Bone marrow (tissue), 2 donors: ENCODE results near the gene UIMC1.
A peak's percentile ranks its signal among the peaks of the same experiment; 100 is the strongest.
"Not testable (repeated sequence)": the region's sequence is repeated elsewhere in the genome, so short reads cannot be mapped to it uniquely, and the experiment has no call there.

Experiments used
- DNase-seq, 2 donors: peaks; one replicate each; lab custom pipeline; 2025; lab: John Stamatoyannopoulos, UW

UIMC1 gene

DNA sequence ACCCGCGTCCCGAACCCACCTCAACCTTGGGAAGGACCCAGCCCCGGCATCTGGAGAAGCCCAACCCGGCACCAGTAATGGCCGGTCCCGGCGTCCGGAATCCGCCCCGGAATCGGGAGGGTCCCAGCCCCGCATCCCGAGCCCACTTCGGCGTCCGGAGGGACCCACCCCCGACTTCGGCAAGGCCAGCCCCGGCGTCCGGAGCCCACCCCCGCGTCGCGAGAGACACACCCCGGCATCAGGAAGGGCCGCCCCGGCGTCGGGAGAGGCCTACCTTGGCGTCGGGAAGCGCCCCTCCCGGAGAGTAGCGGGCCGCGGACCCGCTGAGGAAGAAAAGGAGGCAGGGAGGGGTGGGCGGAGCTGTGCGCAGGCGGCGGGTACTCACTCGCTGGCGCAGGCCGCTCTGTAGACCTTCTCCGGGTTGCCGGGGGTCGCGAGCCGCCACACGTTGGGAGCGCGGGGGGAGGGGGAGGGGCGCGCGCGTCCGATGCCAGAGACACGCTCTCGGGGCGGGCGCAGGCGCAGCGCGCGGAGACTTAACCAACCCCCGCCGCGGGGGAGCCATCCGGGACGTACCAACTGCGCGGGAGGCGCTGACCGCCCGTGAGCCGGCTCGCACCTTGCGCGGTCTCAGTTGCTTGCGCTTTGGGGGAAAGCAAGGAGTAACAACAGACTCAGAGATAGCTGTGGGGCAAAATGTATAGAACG, at the start of gene UIMC1:
Gene UIMC1 (minus strand): TSS at position 515 of the 708 bp plus-strand sequence. CDS start 24,164 bp downstream, outside the sequence.
- peak; percentile 69 to 95 for DNase-seq

- DNase-seq: no peak
Observed at GRCh38 chr5:177049285-177049684, 42.7 kb upstream of the UIMC1 start.

- DNase-seq: not testable (repeated sequence)
Observed at GRCh38 chr5:177048531-177048930, 42.0 kb upstream of the UIMC1 start.

- no peak for DNase-seq
Observed at GRCh38 chr5:177045631-177046030, 39.1 kb upstream of the UIMC1 start.

- DNase-seq: no peak
Observed at GRCh38 chr5:177044641-177045040, 38.1 kb upstream of the UIMC1 start.

- no peak for DNase-seq
Observed at GRCh38 chr5:177043958-177044357, 37.4 kb upstream of the UIMC1 start.

- DNase-seq: no peak
Observed at GRCh38 chr5:177043114-177043513, 36.5 kb upstream of the UIMC1 start.

GRCh38 chr5:177041936-177042335, 35.4 kb upstream of the UIMC1 start:
- DNase-seq: no peak

DNA sequence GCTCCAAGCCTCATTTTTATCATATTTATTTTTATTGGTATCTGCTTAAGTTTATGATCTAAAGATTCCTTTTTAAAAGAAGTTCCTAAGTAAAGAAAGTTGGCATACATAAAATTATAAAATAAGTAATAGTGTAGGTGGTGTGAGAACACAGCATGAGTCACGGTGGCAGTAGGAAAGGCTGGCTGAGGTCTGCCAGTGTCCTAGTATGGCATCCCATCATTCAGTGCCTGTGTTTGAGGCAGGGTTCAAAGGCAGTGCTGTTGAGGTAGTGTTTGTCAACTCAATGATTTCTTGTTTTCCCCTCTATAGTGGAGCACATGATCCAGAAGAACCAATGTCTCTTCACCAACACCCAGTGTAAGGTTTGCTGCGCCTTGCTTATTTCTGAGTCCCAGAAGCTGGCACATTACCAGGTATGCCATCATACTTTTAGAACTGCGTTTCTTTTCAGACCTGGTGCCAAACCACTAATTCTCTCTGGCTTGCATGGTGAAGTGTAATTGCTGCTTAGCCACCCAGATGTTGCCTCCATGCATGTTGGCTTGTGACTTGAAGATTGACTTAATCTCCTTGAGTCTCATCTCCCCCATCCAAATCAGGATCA, 34.3 kb upstream of the UIMC1 start:
- DNase-seq: no peak

- DNase-seq: no peak
Observed at GRCh38 chr5:177036921-177037320, 30.3 kb upstream of the UIMC1 start.

GRCh38 chr5:177036443-177036842, 29.9 kb upstream of the UIMC1 start:
- DNase-seq: no peak

DNA sequence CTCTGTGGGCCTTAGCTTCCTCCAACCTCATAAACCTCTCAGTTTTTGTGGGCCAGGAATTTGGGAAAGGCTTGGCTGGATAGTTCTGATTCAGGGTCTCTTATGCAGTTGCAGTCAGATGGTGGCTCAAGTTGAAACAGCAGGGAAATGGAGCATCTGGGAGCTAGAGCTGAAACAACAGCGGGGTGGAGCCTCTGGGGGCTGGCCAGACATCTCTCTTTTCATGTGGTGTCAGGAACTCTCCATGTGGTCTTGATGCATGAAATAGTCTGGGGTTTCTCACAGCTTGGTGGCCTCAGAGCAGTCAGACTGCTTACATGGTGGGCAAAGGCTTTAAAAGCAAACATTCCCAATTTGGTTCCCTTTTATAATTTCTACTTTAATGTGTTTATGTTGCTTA, 29.4 kb upstream of the UIMC1 start:
- DNase-seq: no peak

GRCh38 chr5:177029498-177029897, 22.9 kb upstream of the UIMC1 start:
- DNase-seq: no peak

DNA sequence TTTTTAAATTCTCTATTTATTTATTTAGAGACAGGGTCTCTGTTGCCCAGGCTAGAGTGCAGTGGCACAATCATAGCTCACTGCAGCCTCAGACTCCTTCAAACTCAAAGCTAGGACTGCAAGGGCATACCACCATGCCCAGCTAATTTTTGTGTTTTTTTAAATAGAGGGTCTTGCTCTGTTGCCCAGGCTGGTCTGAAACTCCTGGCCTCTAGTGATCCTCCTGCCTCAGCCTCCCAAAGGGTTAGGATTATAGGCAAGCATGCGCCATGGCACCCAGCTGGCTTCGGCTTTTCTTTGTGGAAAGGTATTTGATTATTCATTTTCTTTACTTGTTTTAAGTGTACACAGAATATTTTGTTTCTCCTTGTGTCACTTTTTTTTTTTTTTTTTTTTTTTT, 21.1 kb upstream of the UIMC1 start:
- DNase-seq: no peak

DNA sequence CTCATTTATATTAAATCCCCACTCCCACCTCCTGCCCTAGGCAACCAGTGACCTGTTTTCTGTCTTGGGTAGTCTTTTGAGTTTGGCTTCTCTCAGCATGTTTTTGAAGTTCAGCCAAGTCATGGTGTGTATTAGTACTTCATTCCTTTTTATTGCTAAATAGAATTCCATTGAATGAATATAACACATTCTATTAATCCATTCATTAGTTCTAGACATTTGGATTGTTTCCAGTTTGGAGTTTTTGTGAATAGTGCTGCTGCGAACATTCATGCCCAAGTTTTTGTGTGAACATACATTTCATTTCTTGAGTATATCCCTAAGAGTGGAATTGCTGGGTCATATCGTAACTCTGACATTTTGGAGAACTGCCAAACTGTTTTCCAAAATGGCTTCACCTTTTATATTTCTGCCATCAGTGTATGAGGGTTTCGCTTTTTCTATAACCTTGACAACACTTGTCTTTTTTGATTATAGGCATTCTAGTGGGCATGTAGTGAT, 18.6 kb upstream of the UIMC1 start:
- DNase-seq: no peak

DNA sequence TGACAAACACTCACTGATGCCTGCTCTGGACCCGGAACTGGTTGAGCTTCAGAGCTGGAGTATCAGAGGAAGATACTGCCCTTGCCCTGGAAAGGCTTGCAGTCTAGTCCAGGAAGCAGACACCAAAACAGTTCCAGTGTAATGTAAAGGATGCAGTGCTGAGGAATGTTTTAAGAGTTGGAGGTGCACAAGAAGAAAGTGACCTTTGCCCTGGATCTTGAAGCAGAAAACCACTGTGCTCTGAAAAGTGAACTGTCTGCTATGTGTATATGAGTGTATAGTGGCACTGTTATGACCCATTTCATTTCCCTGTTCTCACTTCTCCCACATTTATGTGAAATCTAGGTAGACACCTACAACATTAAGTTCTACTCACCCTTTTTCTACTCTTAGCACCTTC, 18.0 kb upstream of the UIMC1 start:
- no peak for DNase-seq

DNA sequence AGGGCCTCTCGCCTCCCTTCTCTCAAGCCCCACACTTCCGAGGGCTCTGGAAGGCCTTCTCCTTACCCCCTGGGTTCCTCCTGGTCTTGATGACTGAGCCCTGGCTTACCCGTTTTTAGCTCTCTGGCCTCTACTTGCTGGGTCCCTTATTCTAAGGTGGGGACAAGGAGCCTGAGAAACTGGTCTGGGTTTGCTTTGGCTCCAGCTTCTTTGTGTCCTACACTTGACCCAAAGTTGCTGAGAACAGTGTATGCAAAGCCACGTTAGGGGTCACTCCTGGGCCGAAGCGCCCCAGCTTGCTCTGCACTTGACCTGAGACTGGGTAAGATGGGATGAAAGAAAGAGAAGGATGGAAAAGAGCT, 16.7 kb upstream of the UIMC1 start:
- DNase-seq: no peak

- DNase-seq: peak; percentile 79 to 85
Observed at GRCh38 chr5:177022386-177023302, 16.1 kb upstream of the UIMC1 start, which contains the start of gene ZNF346. ZNF346 (plus strand) TSS chr5:177022696; CDS start chr5:177022739, 43 bp downstream.

DNA sequence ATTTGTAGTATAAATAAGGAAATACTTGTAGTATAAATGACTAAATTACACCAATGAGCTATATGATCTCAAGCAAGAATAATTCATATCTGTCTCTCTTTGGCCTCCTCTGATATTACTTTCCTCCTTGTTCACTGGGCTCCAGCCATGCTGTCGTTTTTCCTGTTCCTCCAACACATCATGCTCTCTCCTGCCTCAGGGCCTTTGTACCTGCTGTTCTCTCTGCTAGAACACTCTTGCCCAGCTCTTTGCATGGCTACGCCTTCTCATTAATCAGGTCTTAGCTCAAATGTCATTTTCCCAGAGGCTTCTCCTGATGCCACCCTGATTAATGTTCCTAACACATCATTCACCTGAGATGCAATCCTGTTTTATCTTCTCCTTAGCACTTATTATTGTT, 13.5 kb upstream of the UIMC1 start:
- DNase-seq: no peak

GRCh38 chr5:177018341-177018740, 11.8 kb upstream of the UIMC1 start:
- no peak for DNase-seq

DNA sequence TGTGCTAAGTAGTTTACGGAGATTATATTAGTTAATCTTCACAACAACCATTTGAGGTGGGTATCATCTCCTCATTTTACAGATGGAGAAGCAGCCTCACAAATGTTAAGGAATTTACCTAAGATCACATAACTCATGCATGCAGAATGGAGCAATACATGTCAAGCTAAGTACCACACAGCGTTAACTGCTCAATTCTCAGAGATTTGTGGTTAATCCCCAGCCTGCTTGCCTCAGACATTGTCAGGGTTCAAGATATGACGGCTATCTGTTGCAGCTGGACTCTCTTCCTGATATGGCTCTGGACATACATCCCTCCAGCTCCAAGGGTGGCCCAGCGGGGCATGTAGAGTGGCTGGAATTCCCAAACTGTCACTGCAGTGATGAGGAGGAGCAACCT, 8.6 kb upstream of the UIMC1 start:
- no peak for DNase-seq

DNA sequence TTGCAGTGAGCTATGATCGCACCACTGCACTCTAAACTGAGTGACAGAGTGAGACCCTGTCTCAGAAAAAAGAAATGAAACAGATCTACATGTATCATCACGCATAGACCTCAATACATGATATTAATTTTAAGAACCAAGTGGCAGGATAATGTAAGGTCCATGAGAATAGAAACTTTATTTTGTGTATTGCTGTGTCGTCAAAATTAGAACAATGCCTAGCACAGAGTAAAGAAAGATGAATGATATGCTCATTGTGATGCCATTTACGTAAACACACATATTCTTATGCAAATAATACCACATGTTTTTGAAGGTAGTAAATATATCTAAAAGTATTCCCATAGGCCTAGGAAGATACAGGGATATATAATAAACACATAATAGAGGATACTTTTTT, 3.6 kb upstream of the UIMC1 start:
- no peak for DNase-seq

- no peak for DNase-seq
Observed at GRCh38 chr5:177008716-177009115, 2.1 kb upstream of the UIMC1 start.
